Measurements from ENCODE around the gene STX1B.

GRCh38 chr16:30985401-30986128 lies 24.9 kb downstream of the STX1B start:
- peak in 2 of 3 experiments; percentile 29 to 76 for TF ChIP-seq CTCF (optimal IDR thresholded peaks at IDR 0.05 in 1 of 3, IDR thresholded peaks at IDR 0.05 in 1 of 3, conservative IDR thresholded peaks at IDR 0.05 in 1 of 3; ENCODE audit: extremely low read depth in 1 of 3, insufficient read depth in 2 of 3, low read length in 3 of 3)
- TF ChIP-seq EZH2 (IDR thresholded peaks at IDR 0.05; ENCODE audit: low read length), result no peak
